ENCODE data around the gene CCR7. TPM values are rescaled to one million over a fixed set of nuclear protein-coding genes. Genes with fewer than 3 reads are reported as not detected.

CCR7 gene
- total and polyA plus RNA-seq, 4 donors: 1.8 to 5.9 (median 3.0) TPM

GRCh38 chr17:40514013-40514875 lies 51.0 kb downstream of the CCR7 start:
- no peaks in the 10 kb centered on the region for H3K27me3 ChIP-seq (ENCODE audit: control insufficient read depth in 3 of 3, insufficient read depth in 3 of 3, low read length in 2 of 3)
- no peaks in the 10 kb centered on the region for H3K9me3 ChIP-seq (ENCODE audit: control insufficient read depth in 4 of 4, insufficient read depth in 3 of 4, low read length in 3 of 4)
- 95 to 97% methylated on average over 7 of the region's 7 CpGs for WGBS, 2 donors
- no peak overlapping the region for H3K4me3 ChIP-seq
- no peak for DNase-seq
- H3K4me1 ChIP-seq (ENCODE audit: control insufficient read depth in 5 of 5, insufficient read depth in 5 of 5, low read length in 5 of 5): peaks cover 0 to 13% (median 0%) of the 10 kb centered on the region in 5 donors
- TF ChIP-seq CTCF (IDR thresholded peaks at IDR 0.05; ENCODE audit: control extremely low read depth, extremely low read depth): no peak
- H3K9ac ChIP-seq (ENCODE audit: insufficient read depth in 1 of 2, low read length in 2 of 2): no peak overlapping the region
- H3K36me3 ChIP-seq (ENCODE audit: control insufficient read depth in 4 of 4, insufficient read depth in 4 of 4, low read length in 4 of 4): no peaks in the 10 kb centered on the region
- H3K27ac ChIP-seq (ENCODE audit: low read depth in 1 of 2, low read length in 1 of 2): no peak overlapping the region
- no peak for ATAC-seq (ENCODE audit: insufficient read depth, low FRiP score)

- DNase-seq (no peak), ATAC-seq (ENCODE audit: insufficient read depth, low FRiP score) (no peak)
- Histone ChIP-seq H3K9ac (ENCODE audit: insufficient read depth in 1 of 2, low read length in 2 of 2) (no peak overlapping the region), H3K4me1 (ENCODE audit: control insufficient read depth in 5 of 5, insufficient read depth in 5 of 5, low read length in 5 of 5) (peaks cover 0 to 11% (median 0%) of the 10 kb centered on the region in 5 donors), H3K4me3 (no peak overlapping the region), H3K27me3 (ENCODE audit: control insufficient read depth in 3 of 3, insufficient read depth in 3 of 3, low read length in 2 of 3) (no peaks in the 10 kb centered on the region), H3K27ac (ENCODE audit: low read depth in 1 of 2, low read length in 1 of 2) (no peak overlapping the region), H3K36me3 (ENCODE audit: control insufficient read depth in 4 of 4, insufficient read depth in 4 of 4, low read length in 4 of 4) (no peaks in the 10 kb centered on the region), H3K9me3 (ENCODE audit: control insufficient read depth in 4 of 4, insufficient read depth in 3 of 4, low read length in 3 of 4) (no peaks in the 10 kb centered on the region)
- 65 to 73% methylated on average over 12 of the region's 12 CpGs for WGBS, 2 donors
- no peak for TF ChIP-seq CTCF (IDR thresholded peaks at IDR 0.05; ENCODE audit: control extremely low read depth, extremely low read depth)
These were observed 53.5 kb downstream of the CCR7 start for GRCh38 chr17:40511667-40512220.

GRCh38 chr17:40511136-40511535 lies 54.1 kb downstream of the CCR7 start:
- H3K27ac ChIP-seq (ENCODE audit: low read depth in 1 of 2, low read length in 1 of 2): no peak overlapping the region
- WGBS, 2 donors: 80 to 81% methylated on average over 2 of the region's 2 CpGs
- no peak for ATAC-seq (ENCODE audit: insufficient read depth, low FRiP score)

More at GRCh38 chr17:40511136-40511535, 54.1 kb downstream of the CCR7 start:
- DNase-seq: no peak
- Histone ChIP-seq H3K36me3 (ENCODE audit: control insufficient read depth in 4 of 4, insufficient read depth in 4 of 4, low read length in 4 of 4) (no peaks in the 10 kb centered on the region), H3K4me1 (ENCODE audit: control insufficient read depth in 5 of 5, insufficient read depth in 5 of 5, low read length in 5 of 5) (peaks cover 0 to 11% (median 0%) of the 10 kb centered on the region in 5 donors), H3K9me3 (ENCODE audit: control insufficient read depth in 4 of 4, insufficient read depth in 3 of 4, low read length in 3 of 4) (no peaks in the 10 kb centered on the region), H3K27me3 (ENCODE audit: control insufficient read depth in 3 of 3, insufficient read depth in 3 of 3, low read length in 2 of 3) (no peaks in the 10 kb centered on the region), H3K9ac (ENCODE audit: insufficient read depth in 1 of 2, low read length in 2 of 2) (no peak overlapping the region), H3K4me3 (no peak overlapping the region)
- no peak for TF ChIP-seq CTCF (IDR thresholded peaks at IDR 0.05; ENCODE audit: control extremely low read depth, extremely low read depth)
